GF-D8 (cell line): ENCODE data around the gene FBXL16.
"Not testable (repeated sequence)": the region's sequence is repeated elsewhere in the genome, so short reads cannot be mapped to it uniquely, and the experiment has no call there.

Experiments
- DNase-seq: peaks from one replicate; lab custom pipeline; 2025; lab: John Stamatoyannopoulos, UW

Gene FBXL16

GRCh38 chr16:705431-706188 is at the start of gene FBXL16:
Gene FBXL16 (minus strand): TSS chr16:705801. CDS start chr16:697405, 8,396 bp downstream.
- no peak for DNase-seq

GRCh38 chr16:754656-755055 is 49.1 kb upstream of the FBXL16 start:
- no peak for DNase-seq

- not testable (repeated sequence) for DNase-seq
Measured at GRCh38 chr16:754121-754607, 48.6 kb upstream of the FBXL16 start.

- no peak for DNase-seq
Measured at GRCh38 chr16:752007-752312, 46.4 kb upstream of the FBXL16 start.

GRCh38 chr16:751152-752006 is 45.8 kb upstream of the FBXL16 start:
- DNase-seq, result no peak

- no peak for DNase-seq
Measured at GRCh38 chr16:750485-750884, 44.9 kb upstream of the FBXL16 start.

GRCh38 chr16:749010-749409 is 43.4 kb upstream of the FBXL16 start:
- DNase-seq, result no peak

- no peak for DNase-seq
Measured at GRCh38 chr16:747978-748746, 42.6 kb upstream of the FBXL16 start.

GRCh38 chr16:746637-747036 is 41.0 kb upstream of the FBXL16 start:
- no peak for DNase-seq

GRCh38 chr16:745739-746138 is 40.1 kb upstream of the FBXL16 start:
- DNase-seq, result no peak

GRCh38 chr16:743794-744500 is 38.3 kb upstream of the FBXL16 start:
- DNase-seq, result no peak

GRCh38 chr16:742894-743293 is 37.3 kb upstream of the FBXL16 start:
- DNase-seq, result not testable (repeated sequence)

- DNase-seq, result no peak
Measured at GRCh38 chr16:741986-742629, 36.5 kb upstream of the FBXL16 start.

- DNase-seq, result peak; percentile 53
Measured at GRCh38 chr16:740764-741505, 35.3 kb upstream of the FBXL16 start, which contains the start of gene CIAO3. Gene CIAO3 (minus strand): TSS chr16:740997. CDS start chr16:740985, 12 bp downstream.

GRCh38 chr16:740459-740763 is 34.8 kb upstream of the FBXL16 start:
- DNase-seq, result no peak

- no peak for DNase-seq
Measured at GRCh38 chr16:739560-740458, 34.2 kb upstream of the FBXL16 start.

- no peak for DNase-seq
Measured at GRCh38 chr16:736936-737481, 31.4 kb upstream of the FBXL16 start.

GRCh38 chr16:735982-736453 is 30.4 kb upstream of the FBXL16 start:
- DNase-seq, result no peak
